HEK293T (cell line): ENCODE data around the gene TMTC1.

Experiments used
- BHLHE40 ChIP-seq: fragments of 450-650 bp; IDR thresholded peaks from 2 replicates; pipeline ENCODE4 v1.6.1; 2016; ENCODE audit warnings: mild to moderate bottlenecking, moderate library complexity, borderline replicate concordance
- ELF4 ChIP-seq: fragments of 450-650 bp; IDR thresholded peaks from 2 replicates; pipeline ENCODE4 v1.6.1; 2017; ENCODE audit warnings: antibody characterized with exemption
- FOXA1 ChIP-seq: fragments of 450-650 bp; IDR thresholded peaks from 2 replicates; pipeline ENCODE4 v1.6.1; 2016; ENCODE audit warnings: mild to moderate bottlenecking
- FOXM1 ChIP-seq: fragments of 450-650 bp; IDR thresholded peaks from 2 replicates; pipeline ENCODE4 v1.6.1; 2017; ENCODE audit warnings: mild to moderate bottlenecking, borderline replicate concordance
- NFRKB ChIP-seq: fragments of 450-650 bp; IDR thresholded peaks from 2 replicates; pipeline ENCODE4 v1.6.1; 2016; ENCODE audit warnings: mild to moderate bottlenecking, moderate library complexity
- SP1 ChIP-seq: fragments of 450-650 bp; IDR thresholded peaks from 2 replicates; pipeline ENCODE4 v1.6.1; 2017
- TF ChIP-seq, protein P1 (sequence below): fragments of 450-650 bp; IDR thresholded peaks from 2 replicates; pipeline ENCODE4 v1.6.1; 2016

DNA sequence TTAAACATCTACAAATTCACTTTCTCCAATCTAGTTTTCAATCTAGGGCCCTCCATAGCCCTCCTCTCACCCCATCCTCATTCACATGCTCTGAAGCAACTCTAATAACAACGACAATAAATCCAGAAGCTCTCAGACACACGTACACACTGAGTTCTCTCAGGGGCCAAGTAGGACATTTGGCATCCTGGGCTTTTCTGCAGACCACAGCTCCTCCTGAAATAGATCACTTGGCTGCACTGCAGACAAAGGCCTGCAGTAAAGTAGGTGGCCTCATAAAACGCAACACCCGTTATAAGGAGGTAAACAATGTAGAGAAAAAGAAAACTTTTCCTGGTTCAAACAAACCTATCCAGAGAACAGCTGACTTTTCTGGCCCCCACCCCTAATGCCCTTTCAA is 111.2 kb downstream of the TMTC1 start:
- TF ChIP-seq FOXM1 (no peak), ELF4 (no peak), FOXA1 (no peak), SP1 (no peak), NFRKB (no peak), BHLHE40 (no peak)
- TF ChIP-seq, protein P1, sequence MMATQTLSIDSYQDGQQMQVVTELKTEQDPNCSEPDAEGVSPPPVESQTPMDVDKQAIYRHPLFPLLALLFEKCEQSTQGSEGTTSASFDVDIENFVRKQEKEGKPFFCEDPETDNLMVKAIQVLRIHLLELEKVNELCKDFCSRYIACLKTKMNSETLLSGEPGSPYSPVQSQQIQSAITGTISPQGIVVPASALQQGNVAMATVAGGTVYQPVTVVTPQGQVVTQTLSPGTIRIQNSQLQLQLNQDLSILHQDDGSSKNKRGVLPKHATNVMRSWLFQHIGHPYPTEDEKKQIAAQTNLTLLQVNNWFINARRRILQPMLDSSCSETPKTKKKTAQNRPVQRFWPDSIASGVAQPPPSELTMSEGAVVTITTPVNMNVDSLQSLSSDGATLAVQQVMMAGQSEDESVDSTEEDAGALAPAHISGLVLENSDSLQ, result no peak
